ENCODE measurements around the gene TFF2.

TFF2 gene

DNA sequence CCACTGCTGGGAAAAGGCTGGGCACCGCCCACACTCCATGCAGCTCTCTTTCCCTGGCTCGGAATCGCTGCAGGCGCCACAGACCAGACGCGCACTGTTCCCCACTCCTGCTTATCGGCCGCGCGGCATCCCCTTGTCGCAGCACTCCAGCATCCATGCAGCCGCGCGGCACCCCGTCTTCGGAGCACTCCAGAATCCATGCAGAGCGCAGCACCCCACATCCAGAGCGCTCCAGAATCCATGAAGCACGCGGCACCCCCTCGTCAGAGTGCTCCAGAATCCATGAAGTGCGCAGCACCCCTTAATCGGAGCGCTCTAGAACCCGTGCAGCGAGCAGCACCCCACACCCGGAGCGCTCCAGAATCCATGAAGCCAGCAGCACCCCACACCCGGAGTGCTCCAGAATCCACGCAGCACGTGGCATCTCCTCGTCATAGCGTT, 45.1 kb downstream of the TFF2 start:
- no peak for DNase-seq (ENCODE audit: low spot score)

DNA sequence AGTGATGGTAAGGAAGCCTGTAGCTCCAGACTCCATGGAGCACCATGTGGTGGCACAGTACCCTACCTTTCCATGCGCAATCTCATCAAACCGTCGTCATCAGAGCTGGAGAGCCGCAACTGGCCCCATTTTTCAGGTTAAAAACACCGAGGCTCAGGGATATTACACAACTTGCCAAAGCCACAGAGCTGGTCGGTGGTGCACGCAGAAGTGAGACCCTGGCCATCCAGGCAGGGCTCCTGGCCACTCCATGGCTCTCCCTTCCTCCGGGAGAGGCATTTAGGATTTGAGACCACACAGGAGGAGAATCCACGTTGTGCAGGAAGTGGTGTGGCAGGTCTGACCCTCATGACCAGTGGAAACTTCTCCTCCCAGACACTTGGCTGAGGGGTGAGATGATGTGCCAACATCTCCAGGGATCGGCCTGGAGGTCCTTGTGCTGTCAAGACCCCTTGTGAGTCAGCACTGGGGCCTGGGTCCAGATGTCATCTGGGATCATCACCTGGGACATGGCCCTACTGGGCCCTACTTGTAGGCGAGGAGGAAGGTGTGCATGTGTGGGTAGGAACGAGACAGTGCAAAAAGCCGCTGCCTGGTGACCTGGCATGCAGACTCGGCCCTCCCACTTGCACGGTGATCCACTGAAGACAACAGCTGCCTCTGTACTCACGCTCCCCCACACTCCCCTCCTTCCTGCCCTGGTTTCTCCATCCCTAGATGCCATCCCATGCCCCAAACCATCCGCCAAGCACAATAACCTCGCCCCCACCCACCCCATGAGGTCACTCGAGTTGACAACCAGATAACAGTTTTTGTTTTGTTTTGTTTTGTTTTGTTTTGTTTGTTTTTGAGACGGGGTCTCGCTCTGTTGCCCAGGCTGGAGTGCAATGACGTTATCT, 46.0 kb downstream of the TFF2 start:
- no peak for DNase-seq (ENCODE audit: low spot score)

DNA sequence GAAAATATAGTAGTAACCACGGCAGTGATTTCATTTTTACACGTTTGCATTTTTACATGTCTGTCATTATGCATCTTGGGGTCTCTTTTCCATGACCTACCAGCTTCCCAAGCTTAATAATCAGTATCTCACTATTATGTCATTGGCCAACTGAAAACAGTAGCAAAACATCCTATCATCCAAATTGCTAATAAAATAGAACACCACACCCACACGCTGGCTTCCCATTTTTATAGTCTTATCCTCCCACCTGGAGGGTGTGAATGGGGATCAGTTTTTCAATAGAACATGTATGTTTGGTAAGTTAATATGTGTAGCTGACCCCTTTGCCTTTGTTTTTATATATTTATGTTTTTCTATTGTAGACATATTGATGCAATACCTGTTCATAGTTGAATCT, 47.4 kb downstream of the TFF2 start:
- no peak for DNase-seq (ENCODE audit: low spot score)

DNA sequence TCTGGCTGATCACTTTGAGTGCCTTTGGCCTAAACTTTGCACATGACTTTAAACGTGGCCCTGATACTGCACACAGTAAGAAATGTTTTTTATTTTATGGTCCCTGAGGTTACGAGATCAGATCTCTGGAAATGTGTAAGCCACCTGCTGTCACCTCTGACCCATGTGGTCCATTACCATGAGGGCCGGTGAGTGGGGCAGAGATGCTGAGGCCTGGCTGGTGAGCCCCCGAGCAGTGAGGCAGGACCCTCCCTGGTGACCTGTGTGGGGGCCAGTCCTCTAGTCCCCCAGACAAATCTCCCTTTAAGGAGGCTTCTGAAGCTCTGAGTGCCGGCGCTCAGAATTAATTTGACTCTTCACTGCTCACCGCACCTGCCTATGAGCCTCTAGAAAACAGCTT, 48.0 kb downstream of the TFF2 start:
- DNase-seq (ENCODE audit: low spot score), result no peak

- DNase-seq (ENCODE audit: low spot score), result no peak
These were observed 48.6 kb downstream of the TFF2 start for GRCh38 chr21:42302076-42302650.

DNA sequence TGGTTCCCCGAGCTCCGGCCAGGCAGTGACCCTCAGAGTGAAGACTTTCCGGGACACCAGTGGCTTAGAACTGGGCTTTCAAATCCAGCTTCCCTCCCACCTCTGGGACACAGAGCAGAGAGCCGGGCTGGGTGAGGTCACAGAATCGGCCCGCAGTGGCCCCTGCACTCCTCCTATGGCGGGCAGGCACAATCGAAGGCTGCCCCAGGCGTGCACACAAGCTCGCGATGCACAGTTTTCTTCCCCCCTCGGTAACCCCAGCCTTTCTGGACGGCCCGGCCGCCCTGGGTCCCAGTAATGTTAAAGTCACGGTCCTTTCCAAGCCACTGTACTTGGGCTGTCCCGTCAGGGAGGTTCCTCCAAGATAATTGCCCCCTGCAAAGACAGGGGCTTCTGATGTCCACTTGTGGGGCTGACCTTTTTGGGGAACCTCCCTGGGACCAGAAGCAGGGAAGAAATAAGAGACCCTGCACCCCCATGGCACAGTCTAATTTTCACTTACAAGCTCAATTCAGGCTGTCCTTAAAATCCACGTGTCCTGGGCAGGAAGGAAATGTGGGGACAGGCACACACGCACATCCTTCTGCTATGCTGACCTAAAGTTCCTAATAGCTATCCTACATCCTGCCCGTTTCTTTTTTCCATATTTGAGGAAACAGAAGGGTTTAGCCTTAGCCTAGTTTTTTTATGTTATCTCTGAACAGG, 49.3 kb downstream of the TFF2 start:
- no peak for DNase-seq (ENCODE audit: low spot score)

GRCh38 chr21:42300956-42301355, 49.8 kb downstream of the TFF2 start:
- DNase-seq (ENCODE audit: low spot score), result no peak

DNA sequence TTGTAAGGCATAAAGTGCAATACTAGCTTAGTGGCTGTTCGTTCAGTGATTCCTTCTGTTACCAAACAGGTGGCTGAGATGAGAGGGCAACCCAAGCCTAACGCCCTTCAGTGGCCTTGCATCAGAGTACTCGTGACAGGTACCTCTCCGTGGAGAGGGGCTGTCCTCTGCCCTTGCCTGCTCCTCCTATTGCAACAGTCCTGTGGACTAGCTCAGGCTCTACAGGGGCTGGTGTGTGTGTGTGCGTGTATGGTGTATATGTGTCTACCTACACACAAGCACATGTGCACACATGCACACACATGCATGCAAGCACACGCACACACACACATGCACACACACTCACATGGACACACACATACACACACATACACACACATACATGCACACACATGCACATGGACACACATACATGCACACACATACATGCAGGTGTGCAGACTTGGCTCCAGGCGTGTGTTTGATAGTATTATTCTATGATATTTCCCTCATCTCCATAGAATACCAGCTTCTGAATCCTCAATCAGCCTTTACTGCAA, 50.7 kb downstream of the TFF2 start:
- no peak for DNase-seq (ENCODE audit: low spot score)

- no peak for DNase-seq (ENCODE audit: low spot score)
These were observed 51.3 kb downstream of the TFF2 start for GRCh38 chr21:42299324-42300044.

- DNase-seq (ENCODE audit: low spot score), result no peak
These were observed 52.1 kb downstream of the TFF2 start for GRCh38 chr21:42298657-42299056.

GRCh38 chr21:42298237-42298636, 52.6 kb downstream of the TFF2 start:
- DNase-seq (ENCODE audit: low spot score), result no peak

DNA sequence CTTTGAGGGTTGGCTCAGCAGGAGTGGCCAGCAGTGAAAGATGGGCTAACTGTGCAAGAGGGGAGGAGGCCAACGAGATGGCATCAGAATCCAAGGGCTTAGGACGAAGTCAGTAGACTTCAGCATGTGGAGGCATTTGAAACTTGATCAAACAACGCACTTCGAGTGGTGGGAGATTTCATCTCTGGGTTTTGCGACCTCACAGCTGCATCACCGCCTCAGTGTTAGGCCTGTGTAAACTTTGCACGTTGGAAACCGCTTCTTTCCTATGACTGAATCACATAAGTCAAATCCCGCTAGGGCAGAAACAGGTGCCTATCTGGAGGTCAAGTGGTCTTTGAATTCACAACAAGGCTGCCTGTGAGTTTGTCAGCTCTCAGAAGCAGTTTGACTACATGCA, 53.4 kb downstream of the TFF2 start:
- DNase-seq (ENCODE audit: low spot score), result no peak

GRCh38 chr21:42296501-42296900, 54.3 kb downstream of the TFF2 start:
- DNase-seq (ENCODE audit: low spot score), result no peak

All from GM03348 (cell line).